BE2C (cell line): ENCODE results near the gene SCG5.

Experiments used
- DNase-seq: peaks from one replicate; pipeline ENCODE4 v3.0.0-alpha.2; 2020
- H3K27me3 ChIP-seq: fragments of 250-450 bp; sonication (Bioruptor Pico); 2 replicates; pipeline ENCODE4 v1.5.1; 2020; ENCODE audit warnings: mild to moderate bottlenecking
- H3K36me3 ChIP-seq: fragments of 250-450 bp; sonication (Bioruptor Pico); 2 replicates; pipeline ENCODE4 v1.5.1; 2020; ENCODE audit warnings: mild to moderate bottlenecking
- H3K4me1 ChIP-seq: fragments of 250-450 bp; sonication (Bioruptor Pico); 2 replicates; pipeline ENCODE4 v1.5.1; 2020
- H3K4me3 ChIP-seq: 2 replicates; pipeline ENCODE4 v1.5.1; 2011; ENCODE audit warnings: low read depth, low read length
- H3K9me3 ChIP-seq: fragments of 250-450 bp; sonication (Bioruptor Pico); 2 replicates; pipeline ENCODE4 v1.5.1; 2020
- CTCF ChIP-seq: IDR thresholded peaks from 2 replicates; pipeline ENCODE4 v1.5.1; 2012; ENCODE audit warnings: mild to moderate bottlenecking, low read depth, low read length

Gene SCG5

GRCh38 chr15:32746116-32746857 is 104.8 kb downstream of the SCG5 start:
- H3K4me1 ChIP-seq = no peaks in the 10 kb centered on the region
- no peaks in the 10 kb centered on the region for H3K27me3 ChIP-seq
- no peak for DNase-seq
- no peaks in the 10 kb centered on the region for H3K36me3 ChIP-seq
- H3K9me3 ChIP-seq = peaks cover 2% of the 10 kb centered on the region; the same call in 1 of the 2 replicates
- no peak overlapping the region for H3K4me3 ChIP-seq
- no peak for TF ChIP-seq CTCF
